HepG2 (cell line): ENCODE results near the gene ARHGEF40. TPM values are rescaled to one million over a fixed set of nuclear protein-coding genes. Genes with fewer than 3 reads are reported as not detected.
A peak's percentile ranks its signal among the peaks of the same experiment; 100 is the strongest.

Experiments used
- ATAC-seq: fragments of 200-7000 bp; cut with Tn5 transposase; 3 replicates; pipeline ENCODE4 v1.9.1; 2020; ENCODE audit warnings: mild to moderate bottlenecking, moderate library complexity
- BruUV-seq: library from RNA; stranded (reverse); fragments of 400-500 nt; replicated peaks from 2 replicates; lab custom pipeline; 2021; lab: Mats Ljungman, UMichigan
- CTCF ChIA-PET: fragments of 300-600 bp; formaldehyde crosslinking; extraction: SDS; loops from one replicate; lab custom pipeline; 2021; ENCODE audit warnings: low total read pairs, inconsistent platforms, low intra/inter-chr PET ratio; lab: Yijun Ruan, JAX
- POLR2A ChIA-PET: fragments of 350-600 bp; sonication (Branson Sonifier 250); formaldehyde crosslinking; loops from one replicate; lab custom pipeline; 2020; ENCODE audit warnings: antibody characterized with exemption, inconsistent platforms; lab: Yijun Ruan, JAX
- DNase-seq: peaks from one replicate; pipeline ENCODE4 v3.0.0-alpha.2; 2015; ENCODE audit warnings: low spot score
- FAIRE-seq: peaks from 3 replicates; lab custom pipeline; 2011; peaks lifted over from hg19 to GRCh38; lab: Jason Lieb, UNC
- H2AFZ ChIP-seq: one replicate; pipeline ENCODE4 v1.6.1; 2011; ENCODE audit warnings: low read length, inconsistent platforms
- H3K27ac ChIP-seq: fragments of 300-600 bp; 3 replicates; pipeline ENCODE4 v1.8.0; 2011; ENCODE audit warnings: mixed run types, mild to moderate bottlenecking, mixed read lengths, low read length, inconsistent platforms; ENCODE audit not compliant: insufficient read depth; ENCODE audit errors: extremely low read length
- H3K27me3 ChIP-seq, 2 experiments: fragments of 200-600 bp in 1 of 2; 2 replicates in 1 of 2; 3 replicates in 1 of 2; pipeline versions ENCODE4 v1.6.0 to v1.8.0; 2011; ENCODE audit warnings: low read length in 2 of 2, mild to moderate bottlenecking in 2 of 2, moderate library complexity in 2 of 2, inconsistent platforms in 1 of 2; ENCODE audit not compliant: insufficient read depth in 2 of 2, control insufficient read depth in 1 of 2
- H3K36me3 ChIP-seq, 2 experiments: fragments of 200-600 bp in 1 of 2; replicated peaks in 1 of 2; 2 replicates in 1 of 2; 3 replicates in 1 of 2; pipeline versions ENCODE4 v1.5.1 to v1.8.0; 2011; ENCODE audit warnings: low read length in 2 of 2, inconsistent platforms in 1 of 2; ENCODE audit not compliant: insufficient read depth in 2 of 2, control insufficient read depth in 1 of 2
- H3K4me1 ChIP-seq: 2 replicates; pipeline ENCODE4 v1.5.1; 2012; ENCODE audit warnings: low read length, inconsistent platforms; ENCODE audit not compliant: insufficient read depth
- H3K4me2 ChIP-seq: 2 replicates; pipeline ENCODE4 v1.6.0; 2011; ENCODE audit warnings: low read depth, low read length, inconsistent platforms
- H3K4me3 ChIP-seq, 3 experiments: fragments of 200-600 bp in 1 of 3; sonication (generic), shearing (Covaris generic) in 1 of 3; replicated peaks in 1 of 3; 2 replicates each; pipeline ENCODE4 v1.5.1; 2011 to 2016; ENCODE audit warnings: low read length in 3 of 3, inconsistent platforms in 2 of 3, low read depth in 2 of 3, mild to moderate bottlenecking in 2 of 3, control low read depth in 1 of 3, mixed read lengths in 1 of 3; ENCODE audit not compliant: insufficient read depth in 1 of 3
- H3K79me2 ChIP-seq: one replicate; pipeline ENCODE4 v1.6.1; 2011; ENCODE audit warnings: low read length, inconsistent platforms; ENCODE audit not compliant: insufficient read depth
- H3K9ac ChIP-seq: 2 replicates; pipeline ENCODE4 v1.6.0; 2011; ENCODE audit warnings: mild to moderate bottlenecking, low read depth, low read length, inconsistent platforms; ENCODE audit not compliant: insufficient read depth
- H3K9me3 ChIP-seq: 2 replicates; pipeline ENCODE4 v1.5.1; 2012; ENCODE audit warnings: mild to moderate bottlenecking, low read length
- H4K20me1 ChIP-seq: 2 replicates; pipeline ENCODE4 v1.6.0; 2011; ENCODE audit warnings: inconsistent platforms, mild to moderate bottlenecking, low read length, moderate library complexity; ENCODE audit not compliant: insufficient read depth
- ASH2L ChIP-seq: fragments of 300-600, 200-600 bp; sonication (generic); IDR thresholded peaks from 2 replicates; pipeline ENCODE4 v1.7.0; 2017; ENCODE audit warnings: low read depth, mild to moderate bottlenecking, moderate library complexity, mixed read lengths, low read length; ENCODE audit not compliant: insufficient read length
- FOSL2 ChIP-seq: sonication (generic); formaldehyde crosslinking; IDR thresholded peaks from 2 replicates; pipeline ENCODE4 v1.4.0; 2020; ENCODE audit warnings: missing genetic modification reagents
- KDM5B ChIP-seq: sonication (generic); formaldehyde crosslinking; IDR thresholded peaks from 2 replicates; pipeline ENCODE4 v1.4.0; 2020; ENCODE audit warnings: missing genetic modification reagents, mild to moderate bottlenecking, borderline replicate concordance
- MBNL3 ChIP-seq: fragments of 250-450 bp; sonication (Bioruptor Pico); conservative IDR thresholded peaks from 2 replicates; pipeline ENCODE4 v1.8.0; 2022; ENCODE audit warnings: mild to moderate bottlenecking, inconsistent platforms
- PAX8 ChIP-seq: sonication (generic); formaldehyde crosslinking; IDR thresholded peaks from 2 replicates; pipeline ENCODE4 v1.8.0; 2022; ENCODE audit warnings: mild to moderate bottlenecking, missing genetic modification reagents, borderline replicate concordance
- RAD51 ChIP-seq: fragments of 450-650 bp; IDR thresholded peaks from 2 replicates; pipeline ENCODE4 v1.6.1; 2016; ENCODE audit warnings: borderline replicate concordance
- RXRB ChIP-seq: IDR thresholded peaks from 2 replicates; pipeline ENCODE4 v1.6.1; 2016; ENCODE audit warnings: borderline replicate concordance, missing genetic modification reagents, missing compliant biosample characterization
- SKIL ChIP-seq: sonication (generic); formaldehyde crosslinking; IDR thresholded peaks from 2 replicates; pipeline ENCODE4 v1.8.0; 2022; ENCODE audit warnings: missing genetic modification reagents, mild to moderate bottlenecking, moderate library complexity, borderline replicate concordance
- ZNF589 ChIP-seq: sonication (generic); formaldehyde crosslinking; conservative IDR thresholded peaks from 2 replicates; pipeline ENCODE4 v1.8.0; 2022; ENCODE audit warnings: mild to moderate bottlenecking, moderate library complexity, missing genetic modification reagents
- ZNF746 ChIP-seq: sonication (generic); formaldehyde crosslinking; IDR thresholded peaks from 2 replicates; pipeline ENCODE4 v1.8.0; 2022; ENCODE audit warnings: mild to moderate bottlenecking, missing genetic modification reagents
- ZSCAN31 ChIP-seq: sonication (generic); formaldehyde crosslinking; IDR thresholded peaks from 2 replicates; pipeline ENCODE4 v1.5.0; 2020; ENCODE audit warnings: low read depth, mild to moderate bottlenecking, missing genetic modification reagents
- WGBS: methylation state at CpG from one replicate; pipeline ENCODE4 v1.1.6; 2017; ENCODE audit warnings: low lambda C conversion rate; 5-methylcytosine and 5-hydroxymethylcytosine counted together
- in situ Hi-C: cut with HindIII; loops from 2 replicates; pipeline ENCODE4 v1.10.0; 2017; ENCODE audit warnings: low pct_unique_long_range_greater_than_20kb; ENCODE audit not compliant: extremely low pct_ligation_motif_present
- intact Hi-C: fragments of 100-400 bp; cut with micrococcal nuclease; formaldehyde crosslinking; loops from one replicate; pipeline ENCODE4 v1.10.0; 2022; ENCODE audit not compliant: unreplicated experiment
- polyA plus RNA-seq, 8 experiments: library from polyadenylated mRNA; depleted of rRNA in 3 of 8; stranded (reverse) in 7 of 8; unstranded in 1 of 8; fragments of >200 nt; fragmentation: Illumina TruSeq in 4 of 8; extraction: Trizol in 4 of 8; gene quantifications; 2 replicates each; pipeline versions ENCODE4 v1.2.1 to v1.2.3, GENCODE V29; 2011 to 2016; ENCODE audit warnings: low read depth in 4 of 8, missing spikeins in 1 of 8, mixed read lengths in 1 of 8; ENCODE audit not compliant: insufficient read depth in 1 of 8
- total RNA-seq, 5 experiments: library from RNA; depleted of rRNA; stranded (reverse); fragments of >200 nt; fragmentation: Illumina TruSeq; extraction: Trizol; gene quantifications; 2 replicates each; pipeline ENCODE4 v1.2.3, GENCODE V29; 2016; ENCODE audit warnings: low read depth in 1 of 5
- TF ChIP-seq, protein P1 (sequence below): sonication (generic); formaldehyde crosslinking; IDR thresholded peaks from 2 replicates; pipeline ENCODE4 v1.4.0; 2020; ENCODE audit warnings: mild to moderate bottlenecking, missing genetic modification reagents
- TF ChIP-seq, protein P2 (sequence below): sonication (generic); formaldehyde crosslinking; conservative IDR thresholded peaks from 2 replicates; pipeline ENCODE4 v1.8.0; 2022; ENCODE audit warnings: mild to moderate bottlenecking, moderate library complexity, missing genetic modification reagents
- TF ChIP-seq, protein P3 (sequence below): sonication (generic); formaldehyde crosslinking; IDR thresholded peaks from 2 replicates; pipeline ENCODE4 v1.4.0; 2020; ENCODE audit warnings: mild to moderate bottlenecking, missing genetic modification reagents

Gene ARHGEF40
- total and polyA plus RNA-seq, 2 of the 13 experiments (the other 11 are each of a cell fraction or from before 2014, with no cell fraction given), result 28.1 to 78.1 TPM

- TF ChIP-seq SKIL (peak; percentile 67; the same call in 1 of the 2 replicates), MBNL3 (CRISPR knock-in tag) (no peak), KDM5B (CRISPR knock-in tag) (peak; percentile 1; the same call in 1 of the 2 replicates), ZNF746 (CRISPR knock-in tag) (0 out of 2 replicates have a peak, but pooled peaks have one; percentile 37), RXRB (CRISPR knock-in tag) (peak; percentile 78), ZSCAN31 (CRISPR knock-in tag) (0 out of 2 replicates have a peak, but pooled peaks have one; percentile 66), ASH2L (peak; percentile 23)
Observed at GRCh38 chr14:21023817-21024584, 46.1 kb upstream of the ARHGEF40 start (continued).

DNA sequence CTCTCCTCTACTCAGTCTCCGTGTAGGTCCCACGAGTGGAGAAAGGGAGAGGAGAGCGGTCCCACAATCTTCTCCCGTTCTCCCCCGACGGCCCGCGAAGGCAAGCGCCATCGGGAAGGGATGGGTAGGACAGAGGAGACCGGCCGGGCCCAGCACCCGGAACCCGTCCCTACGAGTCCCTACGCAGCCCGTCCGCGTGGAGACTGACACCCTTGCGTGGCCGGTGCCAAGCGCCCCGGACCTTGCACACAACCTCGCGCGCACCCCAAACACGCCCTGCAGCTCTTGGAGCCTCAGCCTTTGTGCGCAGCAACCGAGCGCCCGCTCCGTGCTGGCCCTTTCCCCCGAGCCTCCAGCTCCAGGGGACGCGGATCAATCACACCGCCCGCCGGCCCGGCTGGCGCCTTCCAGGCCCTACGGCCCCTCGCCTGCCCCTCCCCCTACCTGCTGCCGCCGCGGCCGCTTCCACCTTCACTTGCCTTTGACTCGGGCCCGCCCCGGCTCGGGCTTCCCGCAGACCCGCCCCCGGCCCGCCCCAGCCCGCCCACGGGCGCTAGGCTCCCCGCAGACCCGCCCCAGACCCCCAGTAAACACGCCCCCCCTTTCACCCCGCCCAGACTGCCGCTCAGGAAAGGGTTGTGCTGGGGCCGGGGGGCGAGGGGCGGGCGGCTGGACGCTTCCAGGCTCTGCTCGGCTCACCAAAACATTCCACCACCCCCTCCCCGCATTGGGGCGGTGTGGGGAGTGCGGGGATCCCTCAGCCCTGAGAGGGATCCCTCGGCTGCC lies 45.3 kb upstream of the ARHGEF40 start, which contains the start of gene NDRG2:
Gene NDRG2, minus strand, starts transcription at position 477 of the 786 bp plus-strand sequence. CDS start 1,746 bp downstream, outside the sequence.
- ChIA-PET CTCF (interaction anchor here (0.8 to 0.9 kb wide), 2 partner anchors 10 to 16 kb away, joined by 3 to 4 read pairs; no protein-coding TSS in a partner anchor), POLR2A (interaction anchor here (0.7 to 3.0 kb wide), 14 partner anchors 8 to 80 kb away, joined by 3 to 26 read pairs (median 4); partner anchors contain the start of gene ARHGEF40)
- peak; percentile 84 for DNase-seq
- intact Hi-C loops (loop anchor here (1.0 kb wide), 1 partner anchor 30 kb away; no protein-coding TSS in a partner anchor), in situ Hi-C loops (no loop called here)
- peak; percentile 90 for ATAC-seq
- H3K36me3 ChIP-seq, result peaks cover 16 to 21% of the 10 kb centered on the region in 2 experiments
- peaks cover 13% of the 10 kb centered on the region for H3K79me2 ChIP-seq
- peak within 1 kb of the TSS; percentile 83 for H3K27ac ChIP-seq
- H3K9me3 ChIP-seq, result no peaks in the 10 kb centered on the region
- no peak within 1 kb of the TSS for H2AFZ ChIP-seq
- H4K20me1 ChIP-seq, result no peaks in the 10 kb centered on the region
- FAIRE-seq, result no peak
- peak within 1 kb of the TSS; percentile 65 to 96 (median 94) for H3K4me3 ChIP-seq
- no peaks in the 10 kb centered on the region; a peak in 1 of 5 replicates for H3K27me3 ChIP-seq
- 5% methylated on average over 19 of the region's 72 CpGs for WGBS
- BruUV-seq, result TSS peak; percentile 77
- H3K4me2 ChIP-seq, result peak within 1 kb of the TSS; percentile 92
- H3K9ac ChIP-seq, result peak within 1 kb of the TSS; percentile 96
- peaks cover 50% of the 10 kb centered on the region for H3K4me1 ChIP-seq
- TF ChIP-seq, protein P1, sequence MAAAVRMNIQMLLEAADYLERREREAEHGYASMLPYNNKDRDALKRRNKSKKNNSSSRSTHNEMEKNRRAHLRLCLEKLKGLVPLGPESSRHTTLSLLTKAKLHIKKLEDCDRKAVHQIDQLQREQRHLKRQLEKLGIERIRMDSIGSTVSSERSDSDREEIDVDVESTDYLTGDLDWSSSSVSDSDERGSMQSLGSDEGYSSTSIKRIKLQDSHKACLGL (CRISPR knock-in tag), result peak; percentile 87; the same call in 1 of the 2 replicates
- TF ChIP-seq, protein P2, sequence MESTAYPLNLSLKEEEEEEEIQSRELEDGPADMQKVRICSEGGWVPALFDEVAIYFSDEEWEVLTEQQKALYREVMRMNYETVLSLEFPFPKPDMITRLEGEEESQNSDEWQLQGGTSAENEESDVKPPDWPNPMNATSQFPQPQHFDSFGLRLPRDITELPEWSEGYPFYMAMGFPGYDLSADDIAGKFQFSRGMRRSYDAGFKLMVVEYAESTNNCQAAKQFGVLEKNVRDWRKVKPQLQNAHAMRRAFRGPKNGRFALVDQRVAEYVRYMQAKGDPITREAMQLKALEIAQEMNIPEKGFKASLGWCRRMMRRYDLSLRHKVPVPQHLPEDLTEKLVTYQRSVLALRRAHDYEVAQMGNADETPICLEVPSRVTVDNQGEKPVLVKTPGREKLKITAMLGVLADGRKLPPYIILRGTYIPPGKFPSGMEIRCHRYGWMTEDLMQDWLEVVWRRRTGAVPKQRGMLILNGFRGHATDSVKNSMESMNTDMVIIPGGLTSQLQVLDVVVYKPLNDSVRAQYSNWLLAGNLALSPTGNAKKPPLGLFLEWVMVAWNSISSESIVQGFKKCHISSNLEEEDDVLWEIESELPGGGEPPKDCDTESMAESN, result peak; percentile 87
- TF ChIP-seq PAX8 (CRISPR knock-in tag) (no peak), ZNF589 (CRISPR knock-in tag) (peak; percentile 24; the same call in 1 of the 2 replicates), FOSL2 (CRISPR knock-in tag) (peak; percentile 34), RAD51 (no peak)
- TF ChIP-seq, protein P3, sequence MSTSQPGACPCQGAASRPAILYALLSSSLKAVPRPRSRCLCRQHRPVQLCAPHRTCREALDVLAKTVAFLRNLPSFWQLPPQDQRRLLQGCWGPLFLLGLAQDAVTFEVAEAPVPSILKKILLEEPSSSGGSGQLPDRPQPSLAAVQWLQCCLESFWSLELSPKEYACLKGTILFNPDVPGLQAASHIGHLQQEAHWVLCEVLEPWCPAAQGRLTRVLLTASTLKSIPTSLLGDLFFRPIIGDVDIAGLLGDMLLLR, result peak; percentile 83; the same call in 1 of the 2 replicates
